Keratinocyte (primary cell): ENCODE results near the gene SCUBE3. TPM values are rescaled to one million over a fixed set of nuclear protein-coding genes. Genes with fewer than 3 reads are reported as not detected.

ENCODE experiments used
- DNase-seq: peaks from one replicate; pipeline ENCODE4 v3.0.0-alpha.2; 2011; ENCODE audit warnings: low read depth, missing footprints, low spot score
- FAIRE-seq: peaks from 2 replicates; lab custom pipeline; 2011; peaks lifted over from hg19 to GRCh38; lab: Jason Lieb, UNC
- H2AFZ ChIP-seq: 2 replicates; pipeline ENCODE4 v1.6.0; 2012; ENCODE audit warnings: low read length, control low read depth, inconsistent platforms; ENCODE audit not compliant: control insufficient read depth
- H3K27ac ChIP-seq: 2 replicates; pipeline ENCODE4 v1.5.1; 2011; ENCODE audit warnings: low read length; ENCODE audit not compliant: control insufficient read depth, insufficient read depth
- H3K27me3 ChIP-seq: 3 replicates; pipeline ENCODE4 v1.6.0; 2011; ENCODE audit warnings: low read length; ENCODE audit not compliant: control insufficient read depth, insufficient read depth; ENCODE audit errors: extremely low read depth
- H3K36me3 ChIP-seq, 2 experiments: 2 replicates in 1 of 2; 3 replicates in 1 of 2; pipeline ENCODE4 v1.5.1; 2011; ENCODE audit warnings: low read length in 2 of 2, mild to moderate bottlenecking in 1 of 2; ENCODE audit not compliant: control insufficient read depth in 2 of 2, insufficient read depth in 2 of 2; ENCODE audit errors: extremely low read depth in 1 of 2
- H3K4me1 ChIP-seq: 3 replicates; pipeline ENCODE4 v1.5.1; 2011; ENCODE audit warnings: low read length; ENCODE audit not compliant: control insufficient read depth, insufficient read depth; ENCODE audit errors: extremely low read depth
- H3K4me2 ChIP-seq: 3 replicates; pipeline ENCODE4 v1.6.0; 2011; ENCODE audit warnings: low read depth, low read length; ENCODE audit not compliant: control insufficient read depth, insufficient read depth; ENCODE audit errors: extremely low read depth
- H3K4me3 ChIP-seq, 3 experiments: fragments of 200-600 bp in 1 of 3; sonication (generic) in 1 of 3; 2 replicates in 2 of 3; 3 replicates in 1 of 3; pipeline ENCODE4 v1.5.1; 2011 to 2016; ENCODE audit warnings: low read length in 3 of 3, mild to moderate bottlenecking in 3 of 3, control low read depth in 2 of 3, inconsistent platforms in 1 of 3, low read depth in 1 of 3, mixed read lengths in 1 of 3, mixed run types in 1 of 3, moderate library complexity in 1 of 3; ENCODE audit not compliant: control insufficient read depth in 2 of 3, insufficient read depth in 2 of 3; ENCODE audit errors: extremely low read depth in 1 of 3
- H3K79me2 ChIP-seq: 2 replicates; pipeline ENCODE4 v1.6.0; 2012; ENCODE audit warnings: low read length; ENCODE audit not compliant: control insufficient read depth, insufficient read depth
- H3K9ac ChIP-seq: 3 replicates; pipeline ENCODE4 v1.6.0; 2011; ENCODE audit warnings: low read length; ENCODE audit not compliant: control insufficient read depth, insufficient read depth; ENCODE audit errors: extremely low read depth
- H3K9me1 ChIP-seq: 3 replicates; pipeline ENCODE4 v1.6.0; 2011; ENCODE audit warnings: low read length; ENCODE audit not compliant: control insufficient read depth, insufficient read depth; ENCODE audit errors: extremely low read depth
- H3K9me3 ChIP-seq: 2 replicates; pipeline ENCODE4 v1.5.1; 2012; ENCODE audit warnings: low read depth, low read length; ENCODE audit not compliant: control insufficient read depth
- H4K20me1 ChIP-seq: 3 replicates; pipeline ENCODE4 v1.6.0; 2011; ENCODE audit warnings: low read length; ENCODE audit not compliant: control insufficient read depth, insufficient read depth; ENCODE audit errors: extremely low read depth
- CTCF ChIP-seq, 3 experiments: IDR thresholded peaks in 1 of 3; conservative IDR thresholded peaks in 1 of 3; optimal IDR thresholded peaks in 1 of 3; 2 replicates in 2 of 3; 3 replicates in 1 of 3; pipeline versions ENCODE3 to v1.5.1; 2011; ENCODE audit warnings: low read length in 3 of 3, mild to moderate bottlenecking in 3 of 3, moderate library complexity in 2 of 3, control low read depth in 1 of 3, inconsistent platforms in 1 of 3; ENCODE audit not compliant: insufficient read depth in 2 of 3; ENCODE audit errors: extremely low read depth in 1 of 3
- EZH2 ChIP-seq: IDR thresholded peaks from one replicate; pipeline ENCODE4 v1.6.1; 2012; ENCODE audit warnings: inconsistent platforms, mild to moderate bottlenecking, low read length, moderate library complexity
- dilution Hi-C: fragments of 300-500 bp; cut with MboI; formaldehyde crosslinking; loops from one replicate; pipeline ENCODE4 v1.7.0; 2020; ENCODE audit warnings: low sequenced_read_pairs; ENCODE audit not compliant: extremely low pct_ligation_motif_present
- polyA plus RNA-seq, 5 experiments: library from polyadenylated mRNA; depleted of rRNA in 3 of 5; stranded (reverse) in 3 of 5; stranded (forward) in 1 of 5; unstranded in 1 of 5; fragments of >200 nt; gene quantifications; 1 replicate in 1 of 5; 2 replicates in 3 of 5; 3 replicates in 1 of 5; pipeline versions ENCODE4 v1.2.1 to v1.2.3, GENCODE V29; 2011 to 2012; ENCODE audit warnings: missing spikeins in 2 of 5, low read depth in 1 of 5, low replicate concordance in 1 of 5

SCUBE3 gene
- polyA plus RNA-seq, 1 donor (not counting 4 experiments of a cell fraction or from before 2014, with no cell fraction given): 0.01 TPM

- no peaks in the 10 kb centered on the region for H3K36me3 ChIP-seq
- H3K79me2 ChIP-seq: no peaks in the 10 kb centered on the region
- peaks cover 13% of the 10 kb centered on the region for H3K4me1 ChIP-seq
- H3K9ac ChIP-seq: no peak overlapping the region
- no peak overlapping the region for H3K4me3 ChIP-seq
- no peaks in the 10 kb centered on the region for H3K9me1 ChIP-seq
- H3K27ac ChIP-seq: no peak overlapping the region
- H3K9me3 ChIP-seq: no peaks in the 10 kb centered on the region
- H3K4me2 ChIP-seq: no peak overlapping the region
- dilution Hi-C loops: no loop called here
- peaks cover 3% of the 10 kb centered on the region for H3K27me3 ChIP-seq
- no peaks in the 10 kb centered on the region for H4K20me1 ChIP-seq
- H2AFZ ChIP-seq: no peak overlapping the region
- TF ChIP-seq EZH2 (no peak), CTCF (optimal IDR thresholded peaks at IDR 0.05 in 1 of 3, IDR thresholded peaks at IDR 0.05 in 1 of 3, conservative IDR thresholded peaks at IDR 0.05 in 1 of 3; ENCODE audit: extremely low read depth in 1 of 3, insufficient read depth in 2 of 3, low read length in 3 of 3) (no peak)
- no peak for DNase-seq
- no peak for FAIRE-seq
These were observed 27.2 kb upstream of the SCUBE3 start for GRCh38 chr6:35186571-35186970.

- H3K27me3 ChIP-seq: peaks cover 3% of the 10 kb centered on the region
- no peak for TF ChIP-seq EZH2
- no peak for TF ChIP-seq CTCF (optimal IDR thresholded peaks at IDR 0.05 in 1 of 3, IDR thresholded peaks at IDR 0.05 in 1 of 3, conservative IDR thresholded peaks at IDR 0.05 in 1 of 3; ENCODE audit: extremely low read depth in 1 of 3, insufficient read depth in 2 of 3, low read length in 3 of 3)
- no peaks in the 10 kb centered on the region for H3K36me3 ChIP-seq
- no peak overlapping the region for H3K4me3 ChIP-seq
- H3K9me3 ChIP-seq: no peaks in the 10 kb centered on the region
- H3K79me2 ChIP-seq: no peaks in the 10 kb centered on the region
- no peak overlapping the region for H3K4me2 ChIP-seq
- DNase-seq (no peak), FAIRE-seq (no peak)
- dilution Hi-C loops: no loop called here
- H4K20me1 ChIP-seq: no peaks in the 10 kb centered on the region
- no peak overlapping the region for H3K9ac ChIP-seq
- H2AFZ ChIP-seq: no peak overlapping the region
- no peaks in the 10 kb centered on the region for H3K9me1 ChIP-seq
- no peak overlapping the region for H3K27ac ChIP-seq
- peaks cover 7% of the 10 kb centered on the region for H3K4me1 ChIP-seq
These were observed 24.9 kb upstream of the SCUBE3 start for GRCh38 chr6:35188886-35189285.
